Measurements from ENCODE around the gene EMSY. TPM values are rescaled to one million over a fixed set of nuclear protein-coding genes. Genes with fewer than 3 reads are reported as not detected.

The EMSY gene
- total and polyA plus RNA-seq, 12 donors = 5.9 to 23.4 (median 16.9) TPM

DNA sequence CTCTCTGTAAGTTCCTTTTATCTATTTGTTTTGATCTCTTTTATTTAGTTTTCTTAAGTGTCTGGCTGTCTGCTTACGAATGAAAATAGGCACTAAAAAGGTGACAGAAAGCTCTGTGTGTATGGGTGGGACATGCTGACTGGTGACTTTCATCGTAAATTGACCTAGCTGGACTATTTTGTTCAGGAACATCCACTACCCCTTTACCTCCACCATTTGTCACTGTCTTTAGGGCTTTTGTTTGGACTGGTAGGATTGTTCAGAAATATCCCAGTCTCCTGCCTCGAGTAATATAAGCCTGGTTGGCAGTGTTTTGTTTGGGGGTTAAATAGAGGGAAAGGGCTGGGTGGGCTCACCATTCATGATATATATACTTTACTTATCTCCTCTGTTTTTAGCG, 20.9 kb downstream of the EMSY start:
- no peaks in the 10 kb centered on the region for H3K9me3 ChIP-seq
- no peak for ATAC-seq
- H3K27ac ChIP-seq = no peak overlapping the region
- intact Hi-C loops (cut with DNase I) = no loop called here
- H3K4me3 ChIP-seq = no peak overlapping the region
- TF ChIP-seq, protein P1, sequence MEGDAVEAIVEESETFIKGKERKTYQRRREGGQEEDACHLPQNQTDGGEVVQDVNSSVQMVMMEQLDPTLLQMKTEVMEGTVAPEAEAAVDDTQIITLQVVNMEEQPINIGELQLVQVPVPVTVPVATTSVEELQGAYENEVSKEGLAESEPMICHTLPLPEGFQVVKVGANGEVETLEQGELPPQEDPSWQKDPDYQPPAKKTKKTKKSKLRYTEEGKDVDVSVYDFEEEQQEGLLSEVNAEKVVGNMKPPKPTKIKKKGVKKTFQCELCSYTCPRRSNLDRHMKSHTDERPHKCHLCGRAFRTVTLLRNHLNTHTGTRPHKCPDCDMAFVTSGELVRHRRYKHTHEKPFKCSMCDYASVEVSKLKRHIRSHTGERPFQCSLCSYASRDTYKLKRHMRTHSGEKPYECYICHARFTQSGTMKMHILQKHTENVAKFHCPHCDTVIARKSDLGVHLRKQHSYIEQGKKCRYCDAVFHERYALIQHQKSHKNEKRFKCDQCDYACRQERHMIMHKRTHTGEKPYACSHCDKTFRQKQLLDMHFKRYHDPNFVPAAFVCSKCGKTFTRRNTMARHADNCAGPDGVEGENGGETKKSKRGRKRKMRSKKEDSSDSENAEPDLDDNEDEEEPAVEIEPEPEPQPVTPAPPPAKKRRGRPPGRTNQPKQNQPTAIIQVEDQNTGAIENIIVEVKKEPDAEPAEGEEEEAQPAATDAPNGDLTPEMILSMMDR (IDR thresholded peaks at IDR 0.05) = no peak
- peaks cover 0 to 7% (median 0%) of the 10 kb centered on the region in 9 donors for H3K4me1 ChIP-seq
- peaks cover 0 to 86% (median 13%) of the 10 kb centered on the region in 9 donors for H3K36me3 ChIP-seq
- H3K27me3 ChIP-seq = no peaks in the 10 kb centered on the region
- 87 to 88% methylated on average over 4 of the region's 4 CpGs for WGBS, 2 donors
- DNase-seq = no peak

DNA sequence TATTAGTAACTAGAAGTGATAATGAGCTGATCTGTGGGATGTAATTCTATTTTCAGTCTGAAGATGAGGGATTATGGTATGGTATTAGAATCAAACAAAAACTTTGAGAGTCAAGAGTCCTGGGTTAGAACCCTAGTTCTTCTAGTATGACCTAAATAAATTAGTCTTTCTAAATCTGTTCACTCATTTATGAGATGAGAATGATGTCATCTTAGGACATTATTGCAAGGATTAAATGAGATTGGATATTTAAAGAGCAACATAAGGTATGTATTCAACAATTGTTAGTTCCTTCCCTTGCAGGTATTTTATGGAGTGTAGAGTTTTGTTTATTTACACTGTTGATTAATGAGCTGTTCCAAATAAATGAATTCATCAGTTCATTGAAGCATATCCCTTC, 21.8 kb downstream of the EMSY start:
- TF ChIP-seq, protein P1 (IDR thresholded peaks at IDR 0.05) = no peak
- Histone ChIP-seq H3K27me3 (no peaks in the 10 kb centered on the region), H3K9me3 (no peaks in the 10 kb centered on the region), H3K4me3 (no peak overlapping the region), H3K27ac (no peak overlapping the region), H3K4me1 (peaks cover 0 to 7% (median 0%) of the 10 kb centered on the region in 9 donors), H3K36me3 (peaks cover 0 to 86% (median 13%) of the 10 kb centered on the region in 9 donors)
- DNase-seq (no peak), ATAC-seq (no peak)
- intact Hi-C loops (cut with DNase I) = no loop called here

DNA sequence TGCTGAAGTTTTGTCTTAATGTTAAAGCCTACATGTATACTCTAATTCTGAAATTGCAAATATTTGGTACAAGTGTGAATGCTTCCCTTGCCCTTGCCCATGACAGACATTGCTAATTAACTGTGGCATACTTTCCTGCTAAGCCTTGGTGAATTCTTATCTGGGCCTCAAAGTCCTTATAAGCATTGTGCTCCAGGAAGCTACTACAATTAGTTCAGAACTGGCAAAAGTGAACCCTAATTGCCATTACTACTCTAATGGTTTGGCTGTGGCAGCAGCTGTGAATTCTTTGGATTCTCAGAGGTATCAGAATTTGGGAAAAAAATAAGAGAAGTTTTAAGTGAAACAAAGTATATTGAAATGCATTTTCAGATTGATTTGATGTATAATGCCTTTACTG, 24.3 kb downstream of the EMSY start:
- DNase-seq = no peak
- H3K9me3 ChIP-seq = no peaks in the 10 kb centered on the region
- H3K36me3 ChIP-seq = peaks cover 0 to 99% (median 30%) of the 10 kb centered on the region in 9 donors
- no peak overlapping the region for H3K4me3 ChIP-seq
- no peak overlapping the region for H3K27ac ChIP-seq
- H3K27me3 ChIP-seq = no peaks in the 10 kb centered on the region
- no peak for ATAC-seq
- TF ChIP-seq, protein P1 (IDR thresholded peaks at IDR 0.05) = no peak
- intact Hi-C loops (cut with DNase I) = no loop called here
- H3K4me1 ChIP-seq = peaks cover 0 to 7% (median 0%) of the 10 kb centered on the region in 9 donors

DNA sequence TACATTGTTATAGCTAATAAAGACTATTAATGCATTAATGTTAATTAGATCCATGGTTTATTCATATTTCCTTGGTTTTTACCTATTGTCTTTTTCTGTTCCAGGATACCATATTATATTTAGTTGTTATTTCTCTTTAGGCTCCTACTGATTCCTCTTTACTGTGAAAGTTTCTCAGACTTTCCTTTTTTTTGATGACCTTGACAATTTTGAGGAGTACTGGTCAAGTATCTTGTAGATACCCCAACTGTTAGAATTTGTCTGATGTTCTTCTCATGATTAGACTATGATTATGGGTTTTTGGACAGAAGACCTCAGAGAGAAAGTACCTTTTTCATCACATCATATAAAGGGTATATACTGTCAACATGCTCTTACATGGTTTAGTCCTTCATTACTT, 26.6 kb downstream of the EMSY start:
- Histone ChIP-seq H3K4me3 (no peak overlapping the region), H3K27ac (no peak overlapping the region), H3K9me3 (no peaks in the 10 kb centered on the region), H3K4me1 (peaks cover 0 to 7% (median 0%) of the 10 kb centered on the region in 9 donors), H3K36me3 (peaks cover 0 to 96% (median 40%) of the 10 kb centered on the region in 9 donors), H3K27me3 (no peaks in the 10 kb centered on the region)
- intact Hi-C loops (cut with DNase I) = no loop called here
- TF ChIP-seq, protein P1 (IDR thresholded peaks at IDR 0.05) = no peak
- DNase-seq (no peak), ATAC-seq (no peak)

Measured in heart right ventricle (tissue), 16 donors.